AG20443 (cell line): ENCODE data around the gene BBS9.
A peak's percentile ranks its signal among the peaks of the same experiment; 100 is the strongest.
"Not testable (repeated sequence)": the region's sequence is repeated elsewhere in the genome, so short reads cannot be mapped to it uniquely, and the experiment has no call there.

Experiments used
- DNase-seq: peaks from one replicate; pipeline ENCODE4 v3.0.0; 2012; ENCODE audit warnings: low spot score, mixed read lengths

Gene BBS9

GRCh38 chr7:33431543-33431942 lies 302.2 kb downstream of the BBS9 start:
- DNase-seq = no peak

- DNase-seq = no peak
These were observed 303.5 kb downstream of the BBS9 start for GRCh38 chr7:33432821-33433220.

- DNase-seq = no peak
These were observed 304.0 kb downstream of the BBS9 start for GRCh38 chr7:33433357-33433756.

- DNase-seq = no peak
These were observed 315.1 kb downstream of the BBS9 start for GRCh38 chr7:33444511-33444910.

- no peak for DNase-seq
These were observed 317.2 kb downstream of the BBS9 start for GRCh38 chr7:33446551-33446950.

GRCh38 chr7:33448035-33448434 lies 318.7 kb downstream of the BBS9 start:
- no peak for DNase-seq

GRCh38 chr7:33449847-33450246 lies 320.5 kb downstream of the BBS9 start:
- no peak for DNase-seq

- DNase-seq = no peak
These were observed 323.6 kb downstream of the BBS9 start for GRCh38 chr7:33452805-33453502.

- no peak for DNase-seq
These were observed 327.7 kb downstream of the BBS9 start for GRCh38 chr7:33457039-33457438.

- no peak for DNase-seq
These were observed 329.2 kb downstream of the BBS9 start for GRCh38 chr7:33458581-33458980.

GRCh38 chr7:33459340-33459751 lies 330.0 kb downstream of the BBS9 start:
- peak; percentile 51 for DNase-seq

GRCh38 chr7:33463131-33463530 lies 333.8 kb downstream of the BBS9 start:
- no peak for DNase-seq

GRCh38 chr7:33466203-33466602 lies 336.8 kb downstream of the BBS9 start:
- no peak for DNase-seq

- DNase-seq = peak; percentile 16
These were observed 342.4 kb downstream of the BBS9 start for GRCh38 chr7:33471636-33472242.

- DNase-seq = no peak
These were observed 343.1 kb downstream of the BBS9 start for GRCh38 chr7:33472348-33473025.

- DNase-seq = no peak
These were observed 348.5 kb downstream of the BBS9 start for GRCh38 chr7:33477719-33478480.

- DNase-seq = not testable (repeated sequence)
These were observed 355.1 kb downstream of the BBS9 start for GRCh38 chr7:33484476-33484875.

GRCh38 chr7:33485747-33486493 lies 356.6 kb downstream of the BBS9 start:
- DNase-seq = no peak

- no peak for DNase-seq
These were observed 357.3 kb downstream of the BBS9 start for GRCh38 chr7:33486633-33487032.

- no peak for DNase-seq
These were observed 358.8 kb downstream of the BBS9 start for GRCh38 chr7:33487998-33488682.

- no peak for DNase-seq
These were observed 365.1 kb downstream of the BBS9 start for GRCh38 chr7:33494474-33494873.
